HEK293 (cell line): ENCODE data around the gene TLE4.

Experiments
- CTCF ChIA-PET: fragments of 350-600 bp; formaldehyde crosslinking; extraction: SDS; loops from one replicate; lab custom pipeline; 2021; ENCODE audit warnings: antibody characterized with exemption; lab: Yijun Ruan, JAX
- POLR2A ChIA-PET: fragments of 300-600 bp; formaldehyde crosslinking; extraction: SDS; loops from one replicate; lab custom pipeline; 2020; ENCODE audit warnings: antibody characterized with exemption, inconsistent platforms; lab: Yijun Ruan, JAX
- H3K27ac ChIP-seq: fragments of 200-500 bp; sonication (Bioruptor generic); 2 replicates; pipeline ENCODE4 v1.5.1; 2014; ENCODE audit warnings: low read depth, low read length, control low read depth, inconsistent platforms; ENCODE audit errors: extremely low read depth
- H3K36me3 ChIP-seq, 2 experiments: fragments of 200-500 bp in 1 of 2; sonication (Bioruptor generic) in 1 of 2; 1 replicate in 1 of 2; 2 replicates in 1 of 2; pipeline ENCODE4 v1.5.1; 2014 to 2017; ENCODE audit warnings: inconsistent platforms in 2 of 2, low read length in 2 of 2; ENCODE audit not compliant: control insufficient read depth in 2 of 2, insufficient read depth in 1 of 2
- H3K4me1 ChIP-seq: fragments of 200-500 bp; sonication (Bioruptor generic); 2 replicates; pipeline ENCODE4 v1.5.1; 2014; ENCODE audit warnings: mild to moderate bottlenecking, low read length, inconsistent platforms; ENCODE audit not compliant: control insufficient read depth, insufficient read depth
- H3K4me3 ChIP-seq: 2 replicates; pipeline ENCODE4 v1.5.1; 2011; ENCODE audit warnings: low read depth, mild to moderate bottlenecking, control low read depth, low read length, moderate library complexity
- H3K9me3 ChIP-seq: fragments of 200-500 bp; sonication (Bioruptor generic); 2 replicates; pipeline ENCODE4 v1.5.1; 2014; ENCODE audit warnings: low read depth, low read length, inconsistent platforms; ENCODE audit not compliant: control insufficient read depth, insufficient read depth
- EGR2 ChIP-seq: fragments of 450-650 bp; formaldehyde crosslinking; IDR thresholded peaks from 2 replicates; pipeline ENCODE4 v1.5.1; 2016; ENCODE audit warnings: low read depth, missing biosample characterization, missing genetic modification characterization
- HOXD13 ChIP-seq: sonication (generic); formaldehyde crosslinking; IDR thresholded peaks from 2 replicates; pipeline ENCODE4 v1.8.0; 2022; ENCODE audit warnings: missing genetic modification reagents, borderline replicate concordance
- PRDM1 ChIP-seq: fragments of 450-650 bp; formaldehyde crosslinking; IDR thresholded peaks from 2 replicates; pipeline ENCODE4; 2016; ENCODE audit warnings: missing biosample characterization, missing genetic modification characterization
- PRDM10 ChIP-seq: fragments of 450-650 bp; formaldehyde crosslinking; IDR thresholded peaks from 2 replicates; pipeline ENCODE4 v1.5.1; 2016; ENCODE audit warnings: missing biosample characterization, missing genetic modification characterization
- PRDM4 ChIP-seq: fragments of 450-650 bp; formaldehyde crosslinking; IDR thresholded peaks from 2 replicates; pipeline ENCODE4 v1.5.1; 2017; ENCODE audit warnings: missing biosample characterization, missing genetic modification characterization
- PRDM6 ChIP-seq: fragments of 450-650 bp; formaldehyde crosslinking; IDR thresholded peaks from 2 replicates; pipeline ENCODE4 v1.5.1; 2017; ENCODE audit warnings: missing biosample characterization, missing genetic modification characterization
- YY1 ChIP-seq: fragments of 450-650 bp; formaldehyde crosslinking; IDR thresholded peaks from 2 replicates; pipeline ENCODE4 v1.5.1; 2018; ENCODE audit warnings: missing biosample characterization, missing genetic modification characterization
- ZBTB11 ChIP-seq: fragments of 450-650 bp; formaldehyde crosslinking; conservative IDR thresholded peaks from 2 replicates; pipeline ENCODE4 v1.5.1; 2016; ENCODE audit warnings: low read depth, missing biosample characterization, missing genetic modification characterization
- ZBTB7A ChIP-seq: fragments of 450-650 bp; formaldehyde crosslinking; IDR thresholded peaks from 2 replicates; pipeline ENCODE4 v1.5.1; 2016; ENCODE audit warnings: low read depth, missing biosample characterization, missing genetic modification characterization
- ZNF398 ChIP-seq: fragments of 450-650 bp; formaldehyde crosslinking; IDR thresholded peaks from 2 replicates; pipeline ENCODE4 v1.5.1; 2017; ENCODE audit warnings: missing biosample characterization, missing genetic modification characterization
- ZNF513 ChIP-seq: fragments of 450-650 bp; IDR thresholded peaks from 2 replicates; pipeline ENCODE4 v1.5.1; 2018; ENCODE audit warnings: missing biosample characterization, missing genetic modification characterization
- ZNF639 ChIP-seq: fragments of 450-650 bp; formaldehyde crosslinking; IDR thresholded peaks from 2 replicates; pipeline ENCODE4 v1.5.1; 2016; ENCODE audit warnings: missing biosample characterization, missing genetic modification characterization
- ZNF704 ChIP-seq: fragments of 450-650 bp; formaldehyde crosslinking; IDR thresholded peaks from 2 replicates; pipeline ENCODE4 v1.5.1; 2016; ENCODE audit warnings: missing biosample characterization, missing genetic modification characterization
- ZNF76 ChIP-seq: fragments of 450-650 bp; formaldehyde crosslinking; IDR thresholded peaks from 2 replicates; pipeline ENCODE4; 2016; ENCODE audit warnings: low read depth, missing biosample characterization, missing genetic modification characterization, borderline replicate concordance

TLE4 gene

GRCh38 chr9:79604149-79604548 lies 32.4 kb downstream of the TLE4 start:
- POLR2A ChIA-PET = no interaction called here
- no peak overlapping the region for H3K27ac ChIP-seq
- 0 out of 2 replicates have a peak, but pooled peaks have one; percentile 22 for TF ChIP-seq EGR2 (tag by site-specific recombination)
- no peak for TF ChIP-seq PRDM6 (tag by site-specific recombination)
- no peak for TF ChIP-seq ZBTB11 (tag by site-specific recombination)
- TF ChIP-seq YY1 (tag by site-specific recombination) = no peak
- no peak for TF ChIP-seq ZNF398 (tag by site-specific recombination)
- TF ChIP-seq PRDM10 (tag by site-specific recombination) = no peak
- no peak for TF ChIP-seq HOXD13
- TF ChIP-seq, all 188 proteins: peak for 1
- peaks cover 0 to 23% of the 10 kb centered on the region in 2 experiments; a peak in 1 of 3 replicates for H3K36me3 ChIP-seq
- no peak overlapping the region for H3K4me3 ChIP-seq
- no peaks in the 10 kb centered on the region for H3K4me1 ChIP-seq
- H3K9me3 ChIP-seq = no peaks in the 10 kb centered on the region
- CTCF ChIA-PET = interaction anchor here (0.7 kb wide), 1 partner anchor 10 kb away, joined by 3 read pairs; no protein-coding TSS in a partner anchor

- Histone ChIP-seq H3K27ac (no peak overlapping the region), H3K4me1 (no peaks in the 10 kb centered on the region)
- CTCF ChIA-PET = interaction anchor here (1.1 kb wide), 1 partner anchor 10 kb away, joined by 3 read pairs; no protein-coding TSS in a partner anchor
- TF ChIP-seq PRDM4 (tag by site-specific recombination) (no peak), ZNF704 (no peak), ZNF639 (tag by site-specific recombination) (no peak), PRDM1 (tag by site-specific recombination) (peak; percentile 53; the same call in 1 of the 2 replicates), ZBTB7A (tag by site-specific recombination) (no peak), ZNF76 (tag by site-specific recombination) (no peak), ZNF513 (tag by site-specific recombination) (no peak)
Observed at GRCh38 chr9:79604921-79605562, 33.3 kb downstream of the TLE4 start.

More at GRCh38 chr9:79604921-79605562, 33.3 kb downstream of the TLE4 start:
- Histone ChIP-seq H3K4me3 (no peak overlapping the region), H3K9me3 (no peaks in the 10 kb centered on the region), H3K36me3 (peaks cover 0 to 23% of the 10 kb centered on the region in 2 experiments; a peak in 1 of 3 replicates)
- POLR2A ChIA-PET = interaction anchor here (1.1 kb wide), 1 partner anchor 33 kb away, joined by 3 read pairs; the partner anchor contains the start of gene TLE4
